Transverse colon (tissue), 4 donors: Measurements from ENCODE around the gene HDGFL2.

Source experiments
- CTCF ChIP-seq, 5 experiments: fragments of 200-600 bp in 3 of 5; fragments of 450-650 bp in 2 of 5; sonication (generic) in 3 of 5; IDR thresholded peaks; 1 replicate in 2 of 5; 2 replicates in 3 of 5; pipeline ENCODE4 v1.5.1; 2016 to 2017; ENCODE audit warnings: antibody characterized with exemption in 5 of 5, inconsistent platforms in 3 of 5, mild to moderate bottlenecking in 2 of 5, moderate library complexity in 1 of 5
- EP300 ChIP-seq: sonication (generic); formaldehyde crosslinking; IDR thresholded peaks from one replicate; pipeline ENCODE4 v1.6.1; 2017; ENCODE audit warnings: antibody characterized with exemption, low read depth
- POLR2A ChIP-seq: fragments of 450-650 bp; IDR thresholded peaks from one replicate; pipeline ENCODE4 v1.6.1; 2016; ENCODE audit warnings: antibody characterized with exemption, mild to moderate bottlenecking, moderate library complexity
- POLR2AphosphoS5 ChIP-seq, 3 donors: sonication (generic); formaldehyde crosslinking; IDR thresholded peaks; one replicate each; pipeline ENCODE4 v1.6.1; 2016; ENCODE audit warnings: antibody characterized with exemption in 3 of 3

DNA sequence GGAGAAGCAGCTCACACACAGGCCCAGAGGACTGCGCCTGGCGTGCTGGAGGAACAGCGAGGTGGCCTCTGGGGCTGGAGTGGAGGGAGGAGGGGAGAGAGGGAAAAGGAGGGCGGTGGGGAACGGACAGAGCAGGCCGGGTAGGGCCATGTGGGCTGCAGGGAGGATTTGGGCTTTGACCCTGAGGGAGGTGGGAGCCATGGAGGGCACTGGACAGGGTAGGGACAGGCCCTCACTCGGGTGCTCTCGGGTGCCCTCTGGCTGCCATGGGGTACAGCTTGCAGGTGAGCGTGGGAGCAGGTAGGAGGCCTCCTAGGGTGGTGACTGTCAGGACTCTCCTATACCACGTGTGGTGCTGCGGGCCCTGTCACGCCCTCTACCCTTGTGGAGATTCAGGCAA is 23.4 kb downstream of the HDGFL2 start:
- peak in 3 of 5 experiments; percentile 14 to 37 (median 24) for TF ChIP-seq CTCF (IDR thresholded peaks at IDR 0.05)
- TF ChIP-seq POLR2A = no peak
- TF ChIP-seq EP300 = no peak
- TF ChIP-seq POLR2AphosphoS5 (IDR thresholded peaks at IDR 0.05) = no peak
